ENCODE data around the gene CALY. TPM values are rescaled to one million over a fixed set of nuclear protein-coding genes. Genes with fewer than 3 reads are reported as not detected.
"Not testable (repeated sequence)": the region's sequence is repeated elsewhere in the genome, so short reads cannot be mapped to it uniquely, and the experiment has no call there.

CALY gene
- total RNA-seq, 2 donors from 2014 or later, result 9.4 TPM; not detected in 1

GRCh38 chr10:133372507-133372906 is 35.8 kb upstream of the CALY start:
- TF ChIP-seq POLR2A (IDR thresholded peaks at IDR 0.05), result no peak
- TF ChIP-seq CTCF (IDR thresholded peaks at IDR 0.05), result no peak
- no peak for TF ChIP-seq POLR2AphosphoS5 (IDR thresholded peaks at IDR 0.05)
- intact Hi-C loops (cut with DNase I), result loop anchor here (2.0 kb wide), 1 partner anchor 22 kb away; the partner anchor contains the start of gene MTG1
- Histone ChIP-seq H3K27me3 (replicated peaks; ENCODE audit: insufficient read depth) (no peaks in the 10 kb centered on the region), H3K4me3 (peak overlapping the region; percentile 70 to 85), H3K27ac (peak overlapping the region in 1 of 2 donors; percentile 89), H3K36me3 (peaks cover 6 to 13% of the 10 kb centered on the region in 2 donors), H3K9me3 (no peaks in the 10 kb centered on the region), H3K4me1 (replicated peaks) (peaks cover 4% of the 10 kb centered on the region)
- 37% methylated on average over 10 of the region's 20 CpGs for WGBS
- no peak for DNase-seq (ENCODE audit: low spot score)

- intact Hi-C loops (cut with DNase I), result no loop called here
- WGBS, result 89% methylated on average over 24 of the region's 24 CpGs
- no peak for DNase-seq (ENCODE audit: low spot score)
- no peak for TF ChIP-seq POLR2AphosphoS5 (IDR thresholded peaks at IDR 0.05)
- TF ChIP-seq POLR2A (IDR thresholded peaks at IDR 0.05), result no peak
- TF ChIP-seq CTCF (IDR thresholded peaks at IDR 0.05), result no peak
- Histone ChIP-seq H3K9me3 (no peaks in the 10 kb centered on the region), H3K4me1 (replicated peaks) (peaks cover 4% of the 10 kb centered on the region), H3K36me3 (peaks cover 14 to 23% of the 10 kb centered on the region in 2 donors), H3K4me3 (no peak overlapping the region), H3K27me3 (replicated peaks; ENCODE audit: insufficient read depth) (no peaks in the 10 kb centered on the region), H3K27ac (no peak overlapping the region)
Measured at GRCh38 chr10:133370030-133370786, 33.5 kb upstream of the CALY start.

GRCh38 chr10:133368153-133368552 is 31.5 kb upstream of the CALY start:
- intact Hi-C loops (cut with DNase I), result no loop called here
- WGBS, result 94% methylated on average over 7 of the region's 7 CpGs

GRCh38 chr10:133367461-133367860 is 30.8 kb upstream of the CALY start:
- H3K9me3 ChIP-seq; H3K4me3 ChIP-seq; DNase-seq (ENCODE audit: low spot score); intact Hi-C loops (cut with DNase I); H3K27me3 ChIP-seq (replicated peaks; ENCODE audit: insufficient read depth); H3K4me1 ChIP-seq (replicated peaks); H3K27ac ChIP-seq: not testable (repeated sequence)
- WGBS, result 69% methylated on average over 2 of the region's 7 CpGs
- H3K36me3 ChIP-seq, result peaks cover 14 to 23% of the 10 kb centered on the region in 2 donors

More at GRCh38 chr10:133368153-133368552, 31.5 kb upstream of the CALY start:
- TF ChIP-seq POLR2AphosphoS5 (IDR thresholded peaks at IDR 0.05) (no peak), POLR2A (IDR thresholded peaks at IDR 0.05) (no peak), CTCF (IDR thresholded peaks at IDR 0.05) (no peak)
- Histone ChIP-seq H3K27me3 (replicated peaks; ENCODE audit: insufficient read depth) (no peaks in the 10 kb centered on the region), H3K4me3 (no peak overlapping the region), H3K27ac (no peak overlapping the region), H3K36me3 (peaks cover 14 to 23% of the 10 kb centered on the region in 2 donors), H3K4me1 (replicated peaks) (no peaks in the 10 kb centered on the region), H3K9me3 (no peaks in the 10 kb centered on the region)
- no peak for DNase-seq (ENCODE audit: low spot score)

- H3K27me3 ChIP-seq (replicated peaks; ENCODE audit: insufficient read depth), result no peaks in the 10 kb centered on the region
- H3K4me1 ChIP-seq (replicated peaks), result no peaks in the 10 kb centered on the region
- DNase-seq (ENCODE audit: low spot score), result no peak
- no peak overlapping the region for H3K27ac ChIP-seq
- no peaks in the 10 kb centered on the region for H3K9me3 ChIP-seq
- intact Hi-C loops (cut with DNase I), result no loop called here
- 91% methylated on average over 13 of the region's 13 CpGs for WGBS
- H3K36me3 ChIP-seq, result peaks cover 14 to 23% of the 10 kb centered on the region in 2 donors
- no peak overlapping the region for H3K4me3 ChIP-seq
- TF ChIP-seq POLR2AphosphoS5 (IDR thresholded peaks at IDR 0.05) (no peak), CTCF (IDR thresholded peaks at IDR 0.05) (no peak), POLR2A (IDR thresholded peaks at IDR 0.05) (no peak)
Measured at GRCh38 chr10:133366751-133367150, 30.1 kb upstream of the CALY start.
